GM21737 (cell line): Measurements from ENCODE around the gene PTPRN2.
"Not testable (repeated sequence)": the region's sequence is repeated elsewhere in the genome, so short reads cannot be mapped to it uniquely, and the experiment has no call there.

Experiments
- ATAC-seq: cut with Tn5 transposase; IDR thresholded peaks from one replicate; pipeline ENCODE4 v1.9.1; 2021; ENCODE audit warnings: mild to moderate bottlenecking, moderate library complexity; ENCODE audit not compliant: unreplicated experiment

PTPRN2 gene

GRCh38 chr7:158519633-158520174 is 67.9 kb downstream of the PTPRN2 start:
- no peak for ATAC-seq

GRCh38 chr7:158518980-158519632 is 68.5 kb downstream of the PTPRN2 start:
- no peak for ATAC-seq

- ATAC-seq = no peak
Observed at GRCh38 chr7:158517571-158517970, 70.1 kb downstream of the PTPRN2 start.

GRCh38 chr7:158517072-158517471 is 70.6 kb downstream of the PTPRN2 start:
- no peak for ATAC-seq

GRCh38 chr7:158516524-158516923 is 71.1 kb downstream of the PTPRN2 start:
- ATAC-seq = no peak

GRCh38 chr7:158512869-158513268 is 74.8 kb downstream of the PTPRN2 start:
- no peak for ATAC-seq

- ATAC-seq = no peak
Observed at GRCh38 chr7:158512042-158512441, 75.6 kb downstream of the PTPRN2 start.

- no peak for ATAC-seq
Observed at GRCh38 chr7:158508802-158509385, 78.7 kb downstream of the PTPRN2 start.

GRCh38 chr7:158508321-158508720 is 79.3 kb downstream of the PTPRN2 start:
- not testable (repeated sequence) for ATAC-seq

- ATAC-seq = no peak
Observed at GRCh38 chr7:158507917-158508316, 79.7 kb downstream of the PTPRN2 start.

GRCh38 chr7:158507175-158507574 is 80.4 kb downstream of the PTPRN2 start:
- ATAC-seq = not testable (repeated sequence)

GRCh38 chr7:158506626-158507025 is 81.0 kb downstream of the PTPRN2 start:
- ATAC-seq = no peak

- ATAC-seq = no peak
Observed at GRCh38 chr7:158505683-158506082, 81.9 kb downstream of the PTPRN2 start.

GRCh38 chr7:158502068-158502750 is 85.4 kb downstream of the PTPRN2 start:
- no peak for ATAC-seq

- ATAC-seq = no peak
Observed at GRCh38 chr7:158501393-158502067, 86.1 kb downstream of the PTPRN2 start.

- ATAC-seq = no peak
Observed at GRCh38 chr7:158500651-158501052, 87.0 kb downstream of the PTPRN2 start.

- no peak for ATAC-seq
Observed at GRCh38 chr7:158499082-158499455, 88.6 kb downstream of the PTPRN2 start.

GRCh38 chr7:158498443-158499081 is 89.1 kb downstream of the PTPRN2 start:
- no peak for ATAC-seq

- ATAC-seq = no peak
Observed at GRCh38 chr7:158497627-158498026, 90.0 kb downstream of the PTPRN2 start.

- ATAC-seq = no peak
Observed at GRCh38 chr7:158495786-158496185, 91.8 kb downstream of the PTPRN2 start.

GRCh38 chr7:158495216-158495615 is 92.4 kb downstream of the PTPRN2 start:
- no peak for ATAC-seq
